HepG2 (cell line): ENCODE results near the gene STIP1. TPM values are rescaled to one million over a fixed set of nuclear protein-coding genes. Genes with fewer than 3 reads are reported as not detected.
A peak's percentile ranks its signal among the peaks of the same experiment; 100 is the strongest.

Experiments
- CCDC6 ChIP-seq: sonication (generic); formaldehyde crosslinking; IDR thresholded peaks from 2 replicates; pipeline ENCODE4 v1.8.1; 2022; ENCODE audit warnings: mild to moderate bottlenecking, missing genetic modification reagents, moderate library complexity
- EEA1 ChIP-seq: sonication (generic); formaldehyde crosslinking; IDR thresholded peaks from 2 replicates; pipeline ENCODE4 v1.5.1; 2020; ENCODE audit warnings: mild to moderate bottlenecking, missing genetic modification reagents, borderline replicate concordance
- ESRRA ChIP-seq: sonication (generic); formaldehyde crosslinking; IDR thresholded peaks from 2 replicates; pipeline ENCODE4 v1.5.1; 2020; ENCODE audit warnings: mild to moderate bottlenecking, low read depth, missing genetic modification reagents
- FOXA1 ChIP-seq, 2 experiments: fragments of 450-650 bp in 1 of 2; sonication (generic) in 1 of 2; formaldehyde crosslinking in 1 of 2; IDR thresholded peaks; 2 replicates each; pipeline versions ENCODE4 v1.4.0 to v1.6.1; 2016 to 2020; ENCODE audit warnings: missing genetic modification reagents in 1 of 2
- HMG20B ChIP-seq: conservative IDR thresholded peaks from 2 replicates; pipeline ENCODE4 v1.6.1; 2016; ENCODE audit warnings: missing genetic modification reagents, missing compliant biosample characterization
- KLF9 ChIP-seq: IDR thresholded peaks from 2 replicates; pipeline ENCODE4 v1.6.1; 2016; ENCODE audit warnings: low read depth
- MTF2 ChIP-seq: sonication (generic); formaldehyde crosslinking; IDR thresholded peaks from 2 replicates; pipeline ENCODE4 v1.5.0; 2020; ENCODE audit warnings: missing genetic modification reagents, borderline replicate concordance
- MXI1 ChIP-seq: IDR thresholded peaks from 3 replicates; pipeline ENCODE4 v1.6.1; 2012; ENCODE audit warnings: low read depth, low read length, inconsistent platforms, borderline replicate concordance
- NFE2 ChIP-seq: sonication (generic); formaldehyde crosslinking; IDR thresholded peaks from 2 replicates; pipeline ENCODE4 v1.4.0; 2020; ENCODE audit warnings: missing genetic modification reagents
- POLR2AphosphoS2 ChIP-seq: IDR thresholded peaks from 2 replicates; pipeline ENCODE4 v1.6.1; 2011; ENCODE audit warnings: low read depth, low read length, improper control_type of control experiment
- POLR2AphosphoS5 ChIP-seq: IDR thresholded peaks from 2 replicates; pipeline ENCODE4 v1.6.1; 2012; ENCODE audit warnings: low read depth, low read length
- RFX5 ChIP-seq: IDR thresholded peaks from 2 replicates; pipeline ENCODE4 v1.6.1; 2011; ENCODE audit warnings: low read depth, low read length, improper control_type of control experiment
- SP140L ChIP-seq: sonication (generic); formaldehyde crosslinking; IDR thresholded peaks from 2 replicates; pipeline ENCODE4 v1.4.0; 2020; ENCODE audit warnings: missing genetic modification reagents, borderline replicate concordance
- SPEN ChIP-seq: sonication (generic); formaldehyde crosslinking; IDR thresholded peaks from 2 replicates; pipeline ENCODE4 v1.5.1; 2020; ENCODE audit warnings: low read depth, mild to moderate bottlenecking, missing genetic modification reagents
- ZBTB20 ChIP-seq: sonication (generic); formaldehyde crosslinking; IDR thresholded peaks from 2 replicates; pipeline ENCODE4 v1.8.1; 2023; ENCODE audit warnings: missing genetic modification reagents, low read depth, mild to moderate bottlenecking, borderline replicate concordance
- ZBTB38 ChIP-seq: sonication (generic); formaldehyde crosslinking; IDR thresholded peaks from 2 replicates; pipeline ENCODE4 v1.5.1; 2020; ENCODE audit warnings: mild to moderate bottlenecking, missing genetic modification reagents
- ZC3H4 ChIP-seq: sonication (generic); formaldehyde crosslinking; IDR thresholded peaks from 2 replicates; pipeline ENCODE4 v1.4.0; 2020; ENCODE audit warnings: missing genetic modification reagents, borderline replicate concordance
- ZFAT ChIP-seq: sonication (generic); formaldehyde crosslinking; conservative IDR thresholded peaks from 2 replicates; pipeline ENCODE4 v1.8.1; 2023; ENCODE audit warnings: missing genetic modification reagents, inconsistent platforms
- ZMYM4 ChIP-seq: sonication (generic); formaldehyde crosslinking; IDR thresholded peaks from 2 replicates; pipeline ENCODE4 v1.8.1; 2023; ENCODE audit warnings: mild to moderate bottlenecking, missing genetic modification reagents
- ZNF232 ChIP-seq: sonication (generic); formaldehyde crosslinking; IDR thresholded peaks from 2 replicates; pipeline ENCODE4 v1.4.0; 2020; ENCODE audit warnings: missing genetic modification reagents, borderline replicate concordance
- ZNF335 ChIP-seq: sonication (generic); formaldehyde crosslinking; IDR thresholded peaks from 2 replicates; pipeline ENCODE4 v1.4.0; 2020; ENCODE audit warnings: missing genetic modification reagents
- ZNF543 ChIP-seq: sonication (generic); formaldehyde crosslinking; IDR thresholded peaks from 2 replicates; pipeline ENCODE4 v1.4.0; 2020; ENCODE audit warnings: mild to moderate bottlenecking, missing genetic modification reagents
- ZNF577 ChIP-seq: sonication (generic); formaldehyde crosslinking; IDR thresholded peaks from 2 replicates; pipeline ENCODE4 v1.4.0; 2020; ENCODE audit warnings: mild to moderate bottlenecking, low read depth, missing genetic modification reagents, borderline replicate concordance
- ZSCAN20 ChIP-seq: sonication (generic); formaldehyde crosslinking; IDR thresholded peaks from 2 replicates; pipeline ENCODE4 v1.4.0; 2020; ENCODE audit warnings: missing genetic modification reagents, mild to moderate bottlenecking, borderline replicate concordance
- polyA plus RNA-seq, 8 experiments: library from polyadenylated mRNA; depleted of rRNA in 3 of 8; stranded (reverse) in 7 of 8; unstranded in 1 of 8; fragments of >200 nt; fragmentation: Illumina TruSeq in 4 of 8; extraction: Trizol in 4 of 8; gene quantifications; 2 replicates each; pipeline versions ENCODE4 v1.2.1 to v1.2.3, GENCODE V29; 2011 to 2016; ENCODE audit warnings: low read depth in 4 of 8, missing spikeins in 1 of 8, mixed read lengths in 1 of 8; ENCODE audit not compliant: insufficient read depth in 1 of 8
- total RNA-seq, 5 experiments: library from RNA; depleted of rRNA; stranded (reverse); fragments of >200 nt; fragmentation: Illumina TruSeq; extraction: Trizol; gene quantifications; 2 replicates each; pipeline ENCODE4 v1.2.3, GENCODE V29; 2016; ENCODE audit warnings: low read depth in 1 of 5
- TF ChIP-seq, protein P1 (sequence below): IDR thresholded peaks from 2 replicates; pipeline ENCODE4 v1.6.1; 2012; ENCODE audit warnings: low read length, improper control_type of control experiment
- TF ChIP-seq, protein P2 (sequence below): sonication (generic); formaldehyde crosslinking; IDR thresholded peaks from 2 replicates; pipeline ENCODE4 v1.5.0; 2020; ENCODE audit warnings: mild to moderate bottlenecking, missing genetic modification reagents, borderline replicate concordance

Gene STIP1
- total and polyA plus RNA-seq, 2 of the 13 experiments (the other 11 are each of a cell fraction or from before 2014, with no cell fraction given): 81.1 to 217 TPM

DNA sequence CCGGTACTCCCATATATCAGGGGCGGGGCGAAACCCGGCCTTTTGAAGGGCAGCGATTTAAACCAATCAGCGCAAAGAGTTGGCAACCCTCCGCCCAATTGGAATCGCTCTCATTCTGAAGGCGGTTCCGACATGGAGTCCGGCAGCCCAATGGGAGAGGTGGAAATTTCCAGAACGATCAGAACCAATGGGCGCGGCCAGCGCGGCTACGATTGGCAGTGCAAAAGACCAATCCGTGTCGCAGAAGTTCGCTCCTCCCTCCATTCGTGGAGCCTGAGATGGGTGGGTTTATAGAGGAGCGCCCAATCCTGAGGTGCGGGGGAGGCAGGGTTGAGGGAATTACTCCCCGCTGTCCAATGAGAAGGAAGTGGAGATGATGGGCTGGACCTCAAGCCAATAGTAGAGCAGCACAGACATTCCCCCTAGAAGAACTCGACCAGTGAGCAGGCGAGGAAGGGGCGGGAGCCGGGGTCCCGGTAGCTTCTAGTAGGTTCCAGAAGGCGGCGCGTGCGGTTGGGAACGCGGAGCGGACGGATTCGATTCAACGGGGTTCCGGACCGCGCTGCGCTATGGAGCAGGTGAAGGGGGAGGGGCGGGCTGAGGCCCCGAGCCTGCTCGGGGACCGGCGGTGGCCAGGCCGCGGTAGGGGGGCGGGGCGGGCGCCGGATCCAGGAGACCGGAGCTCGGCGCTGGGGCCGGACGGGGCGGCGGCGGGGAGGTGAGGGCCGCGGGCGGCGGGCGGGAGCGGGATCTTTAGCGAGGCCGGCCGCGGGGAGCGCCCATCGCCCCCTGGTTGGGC lies at the start of gene STIP1 (continued):
- TF ChIP-seq, protein P1, sequence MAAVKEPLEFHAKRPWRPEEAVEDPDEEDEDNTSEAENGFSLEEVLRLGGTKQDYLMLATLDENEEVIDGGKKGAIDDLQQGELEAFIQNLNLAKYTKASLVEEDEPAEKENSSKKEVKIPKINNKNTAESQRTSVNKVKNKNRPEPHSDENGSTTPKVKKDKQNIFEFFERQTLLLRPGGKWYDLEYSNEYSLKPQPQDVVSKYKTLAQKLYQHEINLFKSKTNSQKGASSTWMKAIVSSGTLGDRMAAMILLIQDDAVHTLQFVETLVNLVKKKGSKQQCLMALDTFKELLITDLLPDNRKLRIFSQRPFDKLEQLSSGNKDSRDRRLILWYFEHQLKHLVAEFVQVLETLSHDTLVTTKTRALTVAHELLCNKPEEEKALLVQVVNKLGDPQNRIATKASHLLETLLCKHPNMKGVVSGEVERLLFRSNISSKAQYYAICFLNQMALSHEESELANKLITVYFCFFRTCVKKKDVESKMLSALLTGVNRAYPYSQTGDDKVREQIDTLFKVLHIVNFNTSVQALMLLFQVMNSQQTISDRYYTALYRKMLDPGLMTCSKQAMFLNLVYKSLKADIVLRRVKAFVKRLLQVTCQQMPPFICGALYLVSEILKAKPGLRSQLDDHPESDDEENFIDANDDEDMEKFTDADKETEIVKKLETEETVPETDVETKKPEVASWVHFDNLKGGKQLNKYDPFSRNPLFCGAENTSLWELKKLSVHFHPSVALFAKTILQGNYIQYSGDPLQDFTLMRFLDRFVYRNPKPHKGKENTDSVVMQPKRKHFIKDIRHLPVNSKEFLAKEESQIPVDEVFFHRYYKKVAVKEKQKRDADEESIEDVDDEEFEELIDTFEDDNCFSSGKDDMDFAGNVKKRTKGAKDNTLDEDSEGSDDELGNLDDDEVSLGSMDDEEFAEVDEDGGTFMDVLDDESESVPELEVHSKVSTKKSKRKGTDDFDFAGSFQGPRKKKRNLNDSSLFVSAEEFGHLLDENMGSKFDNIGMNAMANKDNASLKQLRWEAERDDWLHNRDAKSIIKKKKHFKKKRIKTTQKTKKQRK: peak; percentile 94
- TF ChIP-seq ESRRA: no peak
- TF ChIP-seq ZNF335 (CRISPR knock-in tag): no peak
- TF ChIP-seq ZNF577 (CRISPR knock-in tag): no peak
- no peak for TF ChIP-seq POLR2AphosphoS2
- TF ChIP-seq MTF2: no peak
- TF ChIP-seq ZC3H4 (CRISPR knock-in tag): no peak
- peak; percentile 46; the same call in 1 of the 3 replicates for TF ChIP-seq MXI1
- peak; percentile 73 for TF ChIP-seq POLR2AphosphoS5
- TF ChIP-seq HMG20B (CRISPR knock-in tag): 0 out of 2 replicates have a peak, but pooled peaks have one; percentile 26
- TF ChIP-seq FOXA1 (IDR thresholded peaks at IDR 0.05): no peak
- TF ChIP-seq FOXA1 (CRISPR knock-in tag; IDR thresholded peaks at IDR 0.05): no peak
- TF ChIP-seq CCDC6 (CRISPR knock-in tag): no peak
- TF ChIP-seq ZNF232 (CRISPR knock-in tag): 0 out of 2 replicates have a peak, but pooled peaks have one; percentile 73
- no peak for TF ChIP-seq ZFAT (CRISPR knock-in tag)
- TF ChIP-seq SP140L: no peak
- 0 out of 2 replicates have a peak, but pooled peaks have one; percentile 49 for TF ChIP-seq ZSCAN20 (CRISPR knock-in tag)
- no peak for TF ChIP-seq SPEN (CRISPR knock-in tag)
- no peak for TF ChIP-seq NFE2
- TF ChIP-seq EEA1 (CRISPR knock-in tag): no peak
- no peak for TF ChIP-seq ZBTB38 (CRISPR knock-in tag)
- TF ChIP-seq ZBTB20: 0 out of 2 replicates have a peak, but pooled peaks have one; percentile 49
- TF ChIP-seq ZNF543 (CRISPR knock-in tag): 0 out of 2 replicates have a peak, but pooled peaks have one; percentile 1
- no peak; the same call in 1 of the 2 replicates for TF ChIP-seq RFX5
- TF ChIP-seq, protein P2, sequence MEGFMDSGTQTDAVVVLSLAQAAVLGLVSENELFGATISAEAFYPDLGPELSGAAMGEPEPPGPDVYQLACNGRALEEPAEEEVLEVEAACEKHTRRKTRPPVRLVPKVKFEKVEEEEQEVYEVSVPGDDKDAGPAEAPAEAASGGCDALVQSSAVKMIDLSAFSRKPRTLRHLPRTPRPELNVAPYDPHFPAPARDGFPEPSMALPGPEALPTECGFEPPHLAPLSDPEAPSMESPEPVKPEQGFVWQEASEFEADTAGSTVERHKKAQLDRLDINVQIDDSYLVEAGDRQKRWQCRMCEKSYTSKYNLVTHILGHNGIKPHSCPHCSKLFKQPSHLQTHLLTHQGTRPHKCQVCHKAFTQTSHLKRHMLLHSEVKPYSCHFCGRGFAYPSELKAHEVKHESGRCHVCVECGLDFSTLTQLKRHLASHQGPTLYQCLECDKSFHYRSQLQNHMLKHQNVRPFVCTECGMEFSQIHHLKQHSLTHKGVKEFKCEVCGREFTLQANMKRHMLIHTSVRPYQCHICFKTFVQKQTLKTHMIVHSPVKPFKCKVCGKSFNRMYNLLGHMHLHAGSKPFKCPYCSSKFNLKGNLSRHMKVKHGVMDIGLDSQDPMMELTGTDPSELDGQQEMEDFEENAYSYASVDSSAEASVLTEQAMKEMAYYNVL: 0 out of 2 replicates have a peak, but pooled peaks have one; percentile 42
- TF ChIP-seq ZMYM4 (CRISPR knock-in tag): peak; percentile 33; the same call in 1 of the 2 replicates
- no peak for TF ChIP-seq KLF9 (CRISPR knock-in tag)
